HepG2 (cell line): Measurements from ENCODE around the gene BCL2. TPM values are rescaled to one million over a fixed set of nuclear protein-coding genes. Genes with fewer than 3 reads are reported as not detected.

ENCODE experiments used
- ATAC-seq: fragments of 200-7000 bp; cut with Tn5 transposase; 3 replicates; pipeline ENCODE4 v1.9.1; 2020; ENCODE audit warnings: mild to moderate bottlenecking, moderate library complexity
- BruUV-seq: library from RNA; stranded (reverse); fragments of 400-500 nt; replicated peaks from 2 replicates; lab custom pipeline; 2021; lab: Mats Ljungman, UMichigan
- CTCF ChIA-PET: fragments of 300-600 bp; formaldehyde crosslinking; extraction: SDS; loops from one replicate; lab custom pipeline; 2021; ENCODE audit warnings: low total read pairs, inconsistent platforms, low intra/inter-chr PET ratio; lab: Yijun Ruan, JAX
- POLR2A ChIA-PET: fragments of 350-600 bp; sonication (Branson Sonifier 250); formaldehyde crosslinking; loops from one replicate; lab custom pipeline; 2020; ENCODE audit warnings: antibody characterized with exemption, inconsistent platforms; lab: Yijun Ruan, JAX
- DNase-seq: peaks from one replicate; pipeline ENCODE4 v3.0.0-alpha.2; 2015; ENCODE audit warnings: low spot score
- FAIRE-seq: peaks from 3 replicates; lab custom pipeline; 2011; peaks lifted over from hg19 to GRCh38; lab: Jason Lieb, UNC
- H2AFZ ChIP-seq: one replicate; pipeline ENCODE4 v1.6.1; 2011; ENCODE audit warnings: low read length, inconsistent platforms
- H3K27ac ChIP-seq: fragments of 300-600 bp; 3 replicates; pipeline ENCODE4 v1.8.0; 2011; ENCODE audit warnings: mixed run types, mild to moderate bottlenecking, mixed read lengths, low read length, inconsistent platforms; ENCODE audit not compliant: insufficient read depth; ENCODE audit errors: extremely low read length
- H3K27me3 ChIP-seq, 2 experiments: fragments of 200-600 bp in 1 of 2; 2 replicates in 1 of 2; 3 replicates in 1 of 2; pipeline versions ENCODE4 v1.6.0 to v1.8.0; 2011; ENCODE audit warnings: low read length in 2 of 2, mild to moderate bottlenecking in 2 of 2, moderate library complexity in 2 of 2, inconsistent platforms in 1 of 2; ENCODE audit not compliant: insufficient read depth in 2 of 2, control insufficient read depth in 1 of 2
- H3K36me3 ChIP-seq, 2 experiments: fragments of 200-600 bp in 1 of 2; replicated peaks in 1 of 2; 2 replicates in 1 of 2; 3 replicates in 1 of 2; pipeline versions ENCODE4 v1.5.1 to v1.8.0; 2011; ENCODE audit warnings: low read length in 2 of 2, inconsistent platforms in 1 of 2; ENCODE audit not compliant: insufficient read depth in 2 of 2, control insufficient read depth in 1 of 2
- H3K4me1 ChIP-seq: 2 replicates; pipeline ENCODE4 v1.5.1; 2012; ENCODE audit warnings: low read length, inconsistent platforms; ENCODE audit not compliant: insufficient read depth
- H3K4me2 ChIP-seq: 2 replicates; pipeline ENCODE4 v1.6.0; 2011; ENCODE audit warnings: low read depth, low read length, inconsistent platforms
- H3K4me3 ChIP-seq, 3 experiments: fragments of 200-600 bp in 1 of 3; sonication (generic), shearing (Covaris generic) in 1 of 3; replicated peaks in 1 of 3; 2 replicates each; pipeline ENCODE4 v1.5.1; 2011 to 2016; ENCODE audit warnings: low read length in 3 of 3, inconsistent platforms in 2 of 3, low read depth in 2 of 3, mild to moderate bottlenecking in 2 of 3, control low read depth in 1 of 3, mixed read lengths in 1 of 3; ENCODE audit not compliant: insufficient read depth in 1 of 3
- H3K79me2 ChIP-seq: one replicate; pipeline ENCODE4 v1.6.1; 2011; ENCODE audit warnings: low read length, inconsistent platforms; ENCODE audit not compliant: insufficient read depth
- H3K9ac ChIP-seq: 2 replicates; pipeline ENCODE4 v1.6.0; 2011; ENCODE audit warnings: mild to moderate bottlenecking, low read depth, low read length, inconsistent platforms; ENCODE audit not compliant: insufficient read depth
- H3K9me3 ChIP-seq: 2 replicates; pipeline ENCODE4 v1.5.1; 2012; ENCODE audit warnings: mild to moderate bottlenecking, low read length
- H4K20me1 ChIP-seq: 2 replicates; pipeline ENCODE4 v1.6.0; 2011; ENCODE audit warnings: inconsistent platforms, mild to moderate bottlenecking, low read length, moderate library complexity; ENCODE audit not compliant: insufficient read depth
- ASH2L ChIP-seq: fragments of 300-600, 200-600 bp; sonication (generic); IDR thresholded peaks from 2 replicates; pipeline ENCODE4 v1.7.0; 2017; ENCODE audit warnings: low read depth, mild to moderate bottlenecking, moderate library complexity, mixed read lengths, low read length; ENCODE audit not compliant: insufficient read length
- CBFB ChIP-seq: sonication (generic); formaldehyde crosslinking; IDR thresholded peaks from 2 replicates; pipeline ENCODE4 v1.4.0; 2020; ENCODE audit warnings: missing genetic modification reagents
- HIVEP1 ChIP-seq: sonication (generic); formaldehyde crosslinking; IDR thresholded peaks from 2 replicates; pipeline ENCODE4 v1.4.0; 2020; ENCODE audit warnings: mild to moderate bottlenecking, missing genetic modification reagents
- JUN ChIP-seq: sonication (generic); formaldehyde crosslinking; IDR thresholded peaks from 2 replicates; pipeline ENCODE4 v1.4.0; 2020; ENCODE audit warnings: mild to moderate bottlenecking, missing genetic modification reagents
- KDM5B ChIP-seq: sonication (generic); formaldehyde crosslinking; IDR thresholded peaks from 2 replicates; pipeline ENCODE4 v1.4.0; 2020; ENCODE audit warnings: missing genetic modification reagents, mild to moderate bottlenecking, borderline replicate concordance
- MED8 ChIP-seq: sonication (generic); formaldehyde crosslinking; IDR thresholded peaks from 2 replicates; pipeline ENCODE4 v1.8.1; 2023; ENCODE audit warnings: mild to moderate bottlenecking, missing genetic modification reagents; ENCODE audit not compliant: insufficient replicate concordance
- NCOA1 ChIP-seq: sonication (generic); formaldehyde crosslinking; IDR thresholded peaks from 2 replicates; pipeline ENCODE4 v1.9.0; 2021; ENCODE audit warnings: missing genetic modification reagents
- SIN3B ChIP-seq: fragments of 150-350 bp; IDR thresholded peaks from 2 replicates; pipeline ENCODE4 v1.6.1; 2014; ENCODE audit warnings: low read length
- TFDP1 ChIP-seq: IDR thresholded peaks from 2 replicates; pipeline ENCODE4 v1.6.1; 2016; ENCODE audit warnings: missing compliant biosample characterization, missing genetic modification reagents, borderline replicate concordance
- ZBTB7B ChIP-seq: sonication (generic); formaldehyde crosslinking; IDR thresholded peaks from 2 replicates; pipeline ENCODE4 v1.4.0; 2020; ENCODE audit warnings: missing genetic modification reagents
- ZNF652 ChIP-seq: IDR thresholded peaks from 2 replicates; pipeline ENCODE4 v1.6.1; 2016; ENCODE audit warnings: low read depth, borderline replicate concordance
- ZSCAN29 ChIP-seq: sonication (generic); formaldehyde crosslinking; conservative IDR thresholded peaks from 2 replicates; pipeline ENCODE4 v1.4.0; 2020; ENCODE audit warnings: mild to moderate bottlenecking, missing genetic modification reagents
- WGBS: methylation state at CpG from one replicate; pipeline ENCODE4 v1.1.6; 2017; ENCODE audit warnings: low lambda C conversion rate; 5-methylcytosine and 5-hydroxymethylcytosine counted together
- in situ Hi-C: cut with HindIII; loops from 2 replicates; pipeline ENCODE4 v1.10.0; 2017; ENCODE audit warnings: low pct_unique_long_range_greater_than_20kb; ENCODE audit not compliant: extremely low pct_ligation_motif_present
- intact Hi-C: fragments of 100-400 bp; cut with micrococcal nuclease; formaldehyde crosslinking; loops from one replicate; pipeline ENCODE4 v1.10.0; 2022; ENCODE audit not compliant: unreplicated experiment
- polyA plus RNA-seq, 8 experiments: library from polyadenylated mRNA; depleted of rRNA in 3 of 8; stranded (reverse) in 7 of 8; unstranded in 1 of 8; fragments of >200 nt; fragmentation: Illumina TruSeq in 4 of 8; extraction: Trizol in 4 of 8; gene quantifications; 2 replicates each; pipeline versions ENCODE4 v1.2.1 to v1.2.3, GENCODE V29; 2011 to 2016; ENCODE audit warnings: low read depth in 4 of 8, missing spikeins in 1 of 8, mixed read lengths in 1 of 8; ENCODE audit not compliant: insufficient read depth in 1 of 8
- total RNA-seq, 5 experiments: library from RNA; depleted of rRNA; stranded (reverse); fragments of >200 nt; fragmentation: Illumina TruSeq; extraction: Trizol; gene quantifications; 2 replicates each; pipeline ENCODE4 v1.2.3, GENCODE V29; 2016; ENCODE audit warnings: low read depth in 1 of 5
- TF ChIP-seq, protein P1 (sequence below): sonication (generic); formaldehyde crosslinking; IDR thresholded peaks from 2 replicates; pipeline ENCODE4; 2020; ENCODE audit warnings: missing genetic modification reagents, mild to moderate bottlenecking, borderline replicate concordance

BCL2 gene
- total and polyA plus RNA-seq, 2 of the 13 experiments (the other 11 are each of a cell fraction or from before 2014, with no cell fraction given): 0.07 to 0.53 TPM

- no peaks in the 10 kb centered on the region for H3K79me2 ChIP-seq
- POLR2A ChIA-PET: no interaction called here
- TF ChIP-seq TFDP1 (no peak), HIVEP1 (no peak), KDM5B (no peak), CBFB (CRISPR knock-in tag) (no peak), ASH2L (no peak), NCOA1 (no peak), ZBTB7B (no peak), ZNF652 (CRISPR knock-in tag) (no peak), ZSCAN29 (CRISPR knock-in tag) (no peak), MED8 (CRISPR knock-in tag) (no peak), SIN3B (no peak), JUN (no peak)
- TF ChIP-seq, protein P1, sequence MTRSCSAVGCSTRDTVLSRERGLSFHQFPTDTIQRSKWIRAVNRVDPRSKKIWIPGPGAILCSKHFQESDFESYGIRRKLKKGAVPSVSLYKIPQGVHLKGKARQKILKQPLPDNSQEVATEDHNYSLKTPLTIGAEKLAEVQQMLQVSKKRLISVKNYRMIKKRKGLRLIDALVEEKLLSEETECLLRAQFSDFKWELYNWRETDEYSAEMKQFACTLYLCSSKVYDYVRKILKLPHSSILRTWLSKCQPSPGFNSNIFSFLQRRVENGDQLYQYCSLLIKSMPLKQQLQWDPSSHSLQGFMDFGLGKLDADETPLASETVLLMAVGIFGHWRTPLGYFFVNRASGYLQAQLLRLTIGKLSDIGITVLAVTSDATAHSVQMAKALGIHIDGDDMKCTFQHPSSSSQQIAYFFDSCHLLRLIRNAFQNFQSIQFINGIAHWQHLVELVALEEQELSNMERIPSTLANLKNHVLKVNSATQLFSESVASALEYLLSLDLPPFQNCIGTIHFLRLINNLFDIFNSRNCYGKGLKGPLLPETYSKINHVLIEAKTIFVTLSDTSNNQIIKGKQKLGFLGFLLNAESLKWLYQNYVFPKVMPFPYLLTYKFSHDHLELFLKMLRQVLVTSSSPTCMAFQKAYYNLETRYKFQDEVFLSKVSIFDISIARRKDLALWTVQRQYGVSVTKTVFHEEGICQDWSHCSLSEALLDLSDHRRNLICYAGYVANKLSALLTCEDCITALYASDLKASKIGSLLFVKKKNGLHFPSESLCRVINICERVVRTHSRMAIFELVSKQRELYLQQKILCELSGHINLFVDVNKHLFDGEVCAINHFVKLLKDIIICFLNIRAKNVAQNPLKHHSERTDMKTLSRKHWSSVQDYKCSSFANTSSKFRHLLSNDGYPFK (CRISPR knock-in tag): no peak
- BruUV-seq: no TSS peak
- intact Hi-C loops (no loop called here), in situ Hi-C loops (loop anchor here (10.0 kb wide), 1 partner anchor 179 kb away; no protein-coding TSS in a partner anchor)
- FAIRE-seq (no peak), ATAC-seq (no peak), DNase-seq (no peak)
- no peaks in the 10 kb centered on the region for H4K20me1 ChIP-seq
- CTCF ChIA-PET: no interaction called here
- H3K4me2 ChIP-seq: no peak overlapping the region
- H3K4me3 ChIP-seq: no peak overlapping the region
- no peak overlapping the region for H2AFZ ChIP-seq
- no peak overlapping the region for H3K27ac ChIP-seq
- peaks cover 15% of the 10 kb centered on the region for H3K4me1 ChIP-seq
- no peak overlapping the region for H3K9ac ChIP-seq
- no peaks in the 10 kb centered on the region for H3K9me3 ChIP-seq
- no peaks in the 10 kb centered on the region for H3K36me3 ChIP-seq
- 26% methylated on average over 5 of the region's 5 CpGs for WGBS
- H3K27me3 ChIP-seq: peaks cover 0 to 27% of the 10 kb centered on the region in 2 experiments; a peak in 4 of 5 replicates
These were observed 6.1 kb downstream of the BCL2 start for GRCh38 chr18:63313396-63313917.
